HFF-Myc (cell line): Measurements from ENCODE around the gene KCNQ1OT1.

ENCODE experiments used
- DNase-seq: peaks from one replicate; pipeline ENCODE4 v3.0.0-alpha.2; 2011; ENCODE audit warnings: low read depth; ENCODE audit errors: extremely low read depth
- H3K4me3 ChIP-seq: replicated peaks from 2 replicates; pipeline ENCODE4 v1.5.1; 2011; ENCODE audit warnings: low read depth, mild to moderate bottlenecking, control low read depth, low read length
- TF ChIP-seq, protein P1 (sequence below): IDR thresholded peaks from 2 replicates; pipeline ENCODE4 v1.5.1; 2012; ENCODE audit warnings: mild to moderate bottlenecking, low read depth, low read length, control low read depth; ENCODE audit errors: missing control alignments

The KCNQ1OT1 gene

DNA sequence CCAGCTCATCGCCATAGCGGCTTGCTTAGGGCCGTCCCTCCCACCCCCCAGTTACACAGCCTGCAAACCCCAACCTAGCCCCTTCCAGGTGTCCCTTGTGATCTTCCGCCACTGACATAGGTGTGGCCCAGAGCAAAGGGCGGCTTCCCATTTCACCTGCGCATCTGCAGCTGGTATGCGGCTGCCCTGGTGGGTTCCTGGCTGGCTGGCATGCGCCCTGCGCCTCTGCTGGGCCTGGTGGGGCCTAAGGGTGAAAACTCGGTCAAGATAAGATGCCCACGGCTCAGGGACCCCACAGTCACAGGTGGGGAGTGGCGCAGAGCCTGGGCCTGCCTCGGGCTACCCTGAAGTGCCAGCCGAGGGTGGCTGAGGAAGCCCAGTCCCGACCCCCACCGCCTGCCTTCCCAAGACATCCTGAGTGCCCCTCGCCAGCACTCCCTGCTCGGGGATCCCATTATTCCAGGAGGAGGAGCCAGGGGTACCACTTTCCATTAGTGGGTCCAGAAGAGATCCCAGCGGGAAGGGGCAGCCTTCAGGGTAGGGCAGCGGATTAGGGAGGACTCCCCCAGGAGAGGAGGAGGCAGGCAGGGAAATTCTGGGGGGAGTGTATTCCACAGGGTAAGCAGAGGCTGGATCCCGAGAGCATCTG lies 36.9 kb upstream of the KCNQ1OT1 start:
- no peak for DNase-seq
- TF ChIP-seq, protein P1, sequence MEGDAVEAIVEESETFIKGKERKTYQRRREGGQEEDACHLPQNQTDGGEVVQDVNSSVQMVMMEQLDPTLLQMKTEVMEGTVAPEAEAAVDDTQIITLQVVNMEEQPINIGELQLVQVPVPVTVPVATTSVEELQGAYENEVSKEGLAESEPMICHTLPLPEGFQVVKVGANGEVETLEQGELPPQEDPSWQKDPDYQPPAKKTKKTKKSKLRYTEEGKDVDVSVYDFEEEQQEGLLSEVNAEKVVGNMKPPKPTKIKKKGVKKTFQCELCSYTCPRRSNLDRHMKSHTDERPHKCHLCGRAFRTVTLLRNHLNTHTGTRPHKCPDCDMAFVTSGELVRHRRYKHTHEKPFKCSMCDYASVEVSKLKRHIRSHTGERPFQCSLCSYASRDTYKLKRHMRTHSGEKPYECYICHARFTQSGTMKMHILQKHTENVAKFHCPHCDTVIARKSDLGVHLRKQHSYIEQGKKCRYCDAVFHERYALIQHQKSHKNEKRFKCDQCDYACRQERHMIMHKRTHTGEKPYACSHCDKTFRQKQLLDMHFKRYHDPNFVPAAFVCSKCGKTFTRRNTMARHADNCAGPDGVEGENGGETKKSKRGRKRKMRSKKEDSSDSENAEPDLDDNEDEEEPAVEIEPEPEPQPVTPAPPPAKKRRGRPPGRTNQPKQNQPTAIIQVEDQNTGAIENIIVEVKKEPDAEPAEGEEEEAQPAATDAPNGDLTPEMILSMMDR, result no peak
- H3K4me3 ChIP-seq, result no peak overlapping the region

DNA sequence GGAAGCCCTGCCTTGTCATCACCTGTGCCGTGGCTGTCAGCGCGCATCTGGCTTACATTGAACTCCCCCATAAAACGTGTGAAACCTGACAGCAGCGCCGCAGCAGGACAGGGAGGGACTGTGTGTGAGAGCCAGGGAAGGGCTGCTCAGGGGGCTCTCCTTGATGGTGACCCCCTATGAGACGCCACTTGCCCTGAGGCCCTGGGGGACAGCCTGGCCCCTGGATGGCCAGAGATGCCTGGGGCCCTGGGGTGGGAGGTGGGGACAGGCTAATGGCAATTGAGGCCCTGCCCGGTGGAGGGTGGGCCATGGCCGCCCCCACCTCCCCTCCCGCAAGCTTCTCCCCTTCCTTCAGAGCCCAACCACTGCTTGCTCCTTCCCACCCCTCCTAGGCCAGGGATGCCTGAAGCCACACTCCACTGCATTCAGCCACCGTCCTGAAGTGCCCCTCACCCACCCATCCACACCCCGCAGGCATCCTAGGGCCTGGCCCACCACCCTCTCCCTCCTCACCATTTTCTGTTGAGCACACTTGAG lies 35.3 kb upstream of the KCNQ1OT1 start:
- TF ChIP-seq, protein P1, result no peak
- H3K4me3 ChIP-seq, result no peak overlapping the region
- DNase-seq, result no peak

DNA sequence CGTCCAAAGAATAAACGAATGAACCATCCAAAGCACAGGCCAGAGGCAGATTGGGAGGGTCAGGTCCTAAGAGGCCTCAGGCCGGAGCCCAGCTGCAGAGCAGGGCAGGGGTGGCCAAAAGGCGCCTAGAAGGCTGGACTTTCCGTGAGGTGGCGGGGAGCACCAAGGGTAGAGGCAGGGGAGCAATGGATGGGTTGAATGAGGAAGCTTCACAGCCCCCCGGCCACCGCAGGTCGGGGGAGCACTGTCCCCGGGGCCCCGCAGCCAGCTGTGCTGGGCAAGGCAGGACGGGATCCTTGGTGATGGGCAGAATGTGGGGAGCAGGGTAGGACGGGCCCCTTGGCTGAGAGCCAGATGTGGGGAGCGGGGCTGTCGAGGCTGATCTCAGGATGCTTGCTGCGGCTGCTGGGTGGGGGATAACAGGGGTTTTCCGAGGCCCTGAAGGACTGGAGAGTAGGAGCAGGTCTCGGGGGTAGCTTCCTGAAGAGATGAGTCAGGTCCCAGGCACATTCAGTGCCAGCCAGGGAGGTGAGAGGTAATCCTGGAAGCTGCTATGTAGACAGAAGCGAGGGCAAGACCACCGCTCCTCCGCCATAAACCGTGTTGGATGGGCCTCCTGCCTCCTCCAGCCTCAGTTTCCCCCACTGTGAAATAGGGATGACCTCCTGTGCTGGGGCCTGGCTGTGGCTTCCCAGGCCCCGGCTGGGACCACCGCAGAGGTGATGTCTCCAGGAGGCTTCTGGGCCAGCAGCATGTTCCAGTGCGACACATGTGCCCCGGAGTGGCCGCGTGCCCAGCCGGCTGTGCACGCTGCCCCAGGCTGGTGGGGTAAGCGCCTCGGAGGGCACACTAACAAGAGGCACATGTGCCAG lies 34.6 kb upstream of the KCNQ1OT1 start:
- TF ChIP-seq, protein P1, result no peak
- H3K4me3 ChIP-seq, result no peak overlapping the region
- no peak for DNase-seq

DNA sequence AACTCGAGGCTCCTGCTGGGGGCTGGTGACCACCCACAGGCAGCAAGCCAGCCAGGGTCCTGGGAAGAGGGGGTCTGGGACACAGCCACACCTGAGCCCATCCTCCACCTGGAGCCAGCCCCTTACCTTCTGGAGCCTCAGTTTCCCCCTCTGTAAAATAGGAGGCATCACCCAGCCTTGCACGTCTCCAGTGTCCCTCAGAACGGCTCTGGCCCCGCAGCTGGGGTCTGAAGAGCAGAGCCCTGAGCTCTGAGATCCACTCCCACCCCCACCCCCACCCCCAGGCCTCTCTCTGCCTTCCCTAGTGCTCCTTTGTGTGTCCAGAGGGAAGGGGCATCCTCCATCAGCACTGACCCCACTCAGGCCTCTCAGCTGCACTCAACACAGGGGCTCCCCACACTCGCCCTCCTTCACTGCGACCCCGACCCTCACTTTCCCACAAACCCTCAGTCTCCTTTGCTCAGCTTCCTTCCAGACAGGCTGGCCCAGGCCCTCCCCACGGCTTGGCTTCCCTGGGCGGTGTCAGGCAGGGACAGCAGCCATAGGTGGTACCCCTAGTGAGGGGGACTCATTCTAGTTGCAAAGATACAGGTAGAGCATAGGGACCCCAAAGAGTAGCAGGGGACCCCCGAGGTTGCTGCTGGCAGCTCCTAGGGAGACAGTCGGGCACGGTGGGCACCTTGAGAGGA lies 33.3 kb upstream of the KCNQ1OT1 start:
- no peak for DNase-seq
- H3K4me3 ChIP-seq, result no peak overlapping the region
- TF ChIP-seq, protein P1, result no peak

DNA sequence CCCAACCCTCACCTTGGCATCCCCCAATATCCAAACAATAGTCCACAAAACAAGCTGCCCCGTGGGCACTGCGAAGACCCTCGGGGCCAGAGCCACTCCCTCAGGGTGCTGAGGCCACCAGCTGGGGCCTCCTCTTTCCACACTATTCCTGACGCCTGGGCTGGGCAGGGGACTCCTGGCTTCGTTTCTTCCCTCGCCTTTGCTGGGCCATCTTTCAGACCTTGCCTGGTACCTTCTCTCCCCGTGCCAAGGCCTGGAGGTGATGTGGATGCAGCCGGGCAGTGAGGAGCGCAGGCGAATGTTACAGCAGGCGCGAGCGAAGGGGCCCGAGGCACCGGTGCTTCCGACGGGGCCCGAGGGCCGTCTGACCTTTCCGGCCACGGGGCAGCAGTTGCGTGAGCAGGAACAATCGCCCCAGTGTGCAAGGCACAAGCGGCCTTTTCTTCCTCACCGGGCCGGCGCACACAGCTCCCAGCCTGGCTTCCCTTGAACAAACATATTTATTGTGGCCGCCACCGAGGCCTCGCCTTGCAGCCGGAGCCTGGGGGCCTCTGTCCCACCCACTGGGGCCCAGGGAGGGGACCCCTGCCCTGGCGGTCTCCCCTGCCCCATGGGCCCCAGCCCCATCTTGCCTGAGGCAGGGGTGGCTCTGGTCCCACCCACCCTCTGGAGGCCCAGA lies 32.6 kb upstream of the KCNQ1OT1 start:
- TF ChIP-seq, protein P1, result no peak
- no peak for DNase-seq
- no peak overlapping the region for H3K4me3 ChIP-seq
